Stromal cell of bone marrow (primary cell): Measurements from ENCODE around the gene TMEM95.
"Not testable (repeated sequence)": the region's sequence is repeated elsewhere in the genome, so short reads cannot be mapped to it uniquely, and the experiment has no call there.

Experiments
- DNase-seq: peaks from one replicate; pipeline ENCODE4 v3.0.0-alpha.2; 2012; ENCODE audit warnings: low read depth

The TMEM95 gene

GRCh38 chr17:7346761-7347614 is 8.0 kb upstream of the TMEM95 start:
- no peak for DNase-seq

DNA sequence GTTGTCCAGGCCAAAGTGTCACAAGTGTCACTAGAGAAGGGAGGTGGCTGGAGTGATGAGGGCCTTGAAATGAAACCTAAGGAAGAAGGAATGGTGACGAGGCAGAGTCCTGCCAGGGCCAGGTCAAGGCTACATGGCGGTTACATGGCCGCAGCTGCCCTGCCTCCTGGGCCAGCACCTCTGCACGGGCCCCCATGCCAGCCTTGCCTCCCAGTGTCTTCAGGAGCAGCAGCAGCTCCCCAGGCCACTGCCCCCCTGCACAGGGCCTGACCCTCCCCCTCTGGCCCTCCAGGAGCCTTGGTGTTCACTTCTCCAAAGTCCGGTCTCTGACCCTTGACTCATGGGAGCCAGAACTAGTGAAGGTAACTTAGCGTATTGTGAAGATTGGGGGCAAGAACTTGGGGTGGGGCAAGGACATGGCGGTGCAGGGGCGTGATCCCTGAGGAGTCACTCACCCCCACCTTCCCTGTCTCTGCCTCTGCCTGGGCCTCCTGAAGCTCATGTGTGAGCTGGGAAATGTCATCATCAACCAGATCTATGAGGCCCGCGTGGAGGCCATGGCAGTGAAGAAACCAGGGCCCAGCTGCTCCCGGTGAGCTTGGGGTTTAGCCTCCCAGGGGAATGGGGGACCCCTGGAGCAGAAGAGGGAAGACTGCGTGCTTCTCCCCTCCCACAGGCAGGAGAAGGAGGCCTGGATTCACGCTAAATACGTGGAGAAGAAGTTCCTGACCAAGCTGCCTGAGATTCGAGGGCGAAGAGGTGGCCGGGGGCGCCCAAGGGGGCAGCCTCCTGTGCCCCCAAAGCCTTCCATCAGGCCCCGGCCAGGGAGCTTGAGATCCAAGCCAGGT is 7.1 kb upstream of the TMEM95 start:
- no peak for DNase-seq

DNA sequence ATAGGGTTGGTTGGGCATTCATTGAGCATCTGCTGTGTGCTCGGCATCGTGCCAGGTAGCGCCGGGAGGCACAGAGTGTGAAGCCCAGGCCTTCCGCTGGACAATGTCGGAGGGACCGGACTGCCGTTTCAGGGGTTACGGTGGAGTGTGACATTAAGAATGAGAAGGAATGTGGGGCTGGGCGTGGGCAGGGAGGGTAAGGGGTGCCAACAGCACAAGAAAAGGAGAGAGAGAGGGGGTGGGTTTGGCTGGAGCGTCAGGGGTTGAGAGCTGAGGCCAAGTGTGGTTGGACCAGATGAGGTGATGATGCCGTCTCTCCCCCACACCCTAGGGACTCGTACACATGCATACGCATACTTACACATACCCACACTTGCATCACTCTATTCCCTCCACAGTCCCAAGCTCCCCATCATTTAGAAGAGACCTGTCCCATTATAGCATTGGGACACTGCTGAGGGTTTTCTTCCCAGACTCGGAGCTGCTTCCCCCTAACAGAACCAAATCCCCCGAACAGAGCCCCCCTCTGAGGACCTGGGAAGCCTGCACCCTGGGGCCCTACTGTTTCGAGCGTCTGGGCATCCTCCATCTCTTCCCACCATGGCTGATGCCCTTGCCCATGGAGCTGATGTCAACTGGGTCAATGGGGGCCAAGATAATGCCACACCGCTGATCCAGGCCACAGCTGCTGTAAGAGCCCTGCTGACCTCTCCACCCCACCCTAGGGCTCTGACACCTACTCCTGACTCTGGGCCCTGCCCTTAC is 6.3 kb upstream of the TMEM95 start:
- DNase-seq: peak; percentile 34

GRCh38 chr17:7351665-7352502 is 3.1 kb upstream of the TMEM95 start, which contains the start of gene KCTD11:
TSS of gene KCTD11 (plus strand) at chr17:7352162.
- peak; percentile 82 for DNase-seq

GRCh38 chr17:7352503-7352889 is 2.5 kb upstream of the TMEM95 start:
- no peak for DNase-seq

DNA sequence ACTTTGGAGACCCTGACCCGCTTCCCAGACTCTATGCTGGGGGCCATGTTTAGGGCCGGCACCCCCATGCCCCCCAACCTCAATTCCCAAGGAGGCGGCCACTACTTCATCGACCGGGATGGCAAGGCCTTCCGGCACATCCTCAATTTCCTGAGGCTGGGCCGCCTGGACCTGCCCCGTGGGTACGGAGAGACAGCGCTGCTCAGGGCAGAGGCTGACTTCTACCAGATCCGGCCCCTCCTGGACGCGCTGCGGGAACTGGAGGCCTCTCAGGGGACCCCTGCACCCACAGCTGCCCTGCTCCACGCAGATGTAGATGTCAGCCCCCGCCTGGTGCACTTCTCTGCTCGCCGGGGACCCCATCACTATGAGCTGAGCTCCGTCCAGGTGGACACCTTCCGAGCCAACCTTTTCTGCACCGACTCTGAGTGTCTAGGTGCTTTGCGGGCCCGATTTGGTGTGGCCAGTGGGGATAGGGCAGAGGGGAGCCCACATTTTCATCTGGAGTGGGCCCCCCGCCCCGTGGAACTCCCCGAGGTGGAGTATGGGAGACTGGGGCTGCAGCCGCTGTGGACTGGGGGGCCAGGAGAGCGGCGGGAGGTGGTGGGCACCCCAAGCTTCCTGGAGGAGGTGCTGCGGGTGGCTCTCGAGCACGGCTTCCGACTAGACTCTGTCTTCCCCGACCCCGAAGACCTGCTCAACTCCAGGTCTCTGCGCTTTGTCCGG is 1.9 kb upstream of the TMEM95 start:
- DNase-seq: no peak

DNA sequence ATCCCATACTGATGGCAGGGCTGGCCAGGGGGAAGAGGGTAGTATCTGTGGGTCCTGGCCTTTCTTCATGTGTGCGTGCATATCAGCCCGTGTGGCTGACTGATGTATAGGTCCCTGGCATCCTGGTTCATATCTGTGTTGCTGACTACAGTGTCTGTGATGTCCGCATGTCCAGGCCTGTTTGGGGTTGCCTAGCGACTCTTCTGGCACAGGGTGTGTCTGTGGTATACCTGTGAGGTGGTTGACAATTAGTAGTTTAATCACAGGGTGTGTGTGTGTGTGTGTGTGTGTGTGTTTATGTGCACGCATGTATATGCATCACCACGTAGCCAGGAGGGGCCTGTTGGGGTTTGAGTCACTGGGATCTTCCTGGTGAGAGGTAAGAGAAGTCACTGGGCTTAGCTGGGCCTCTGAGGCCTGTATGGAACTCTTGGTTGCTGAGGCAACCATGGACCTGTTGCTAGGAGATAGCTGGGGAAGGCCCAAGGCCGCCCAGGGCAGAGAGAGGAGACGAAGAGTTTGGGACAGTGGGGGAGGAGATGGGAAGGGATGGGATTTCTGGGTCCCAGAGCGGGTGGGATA is 603 bp upstream of the TMEM95 start:
- DNase-seq: no peak

DNA sequence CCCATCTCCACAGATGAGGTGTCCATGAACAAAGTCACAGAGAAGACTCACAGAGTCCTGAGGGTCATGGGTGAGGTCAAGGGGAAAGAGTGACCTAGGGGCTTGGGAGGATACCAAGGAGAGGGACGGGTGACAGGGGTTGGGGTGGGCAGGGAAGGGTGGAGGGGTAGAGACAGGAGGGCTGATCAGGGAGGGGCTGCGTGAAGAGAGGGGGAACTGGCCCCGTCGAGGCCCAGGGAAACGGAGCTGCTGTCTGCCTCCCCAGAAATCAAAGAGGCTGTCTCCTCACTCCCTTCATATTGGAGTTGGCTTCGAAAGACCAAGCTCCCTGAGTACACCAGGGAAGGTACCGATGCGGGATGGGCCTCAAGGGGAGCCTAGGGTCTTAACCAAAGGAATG is 617 bp downstream of the TMEM95 start:
- DNase-seq: no peak

GRCh38 chr17:7356072-7356549 is 1.2 kb downstream of the TMEM95 start:
- no peak for DNase-seq

GRCh38 chr17:7356756-7357155 is 1.8 kb downstream of the TMEM95 start:
- DNase-seq: no peak

DNA sequence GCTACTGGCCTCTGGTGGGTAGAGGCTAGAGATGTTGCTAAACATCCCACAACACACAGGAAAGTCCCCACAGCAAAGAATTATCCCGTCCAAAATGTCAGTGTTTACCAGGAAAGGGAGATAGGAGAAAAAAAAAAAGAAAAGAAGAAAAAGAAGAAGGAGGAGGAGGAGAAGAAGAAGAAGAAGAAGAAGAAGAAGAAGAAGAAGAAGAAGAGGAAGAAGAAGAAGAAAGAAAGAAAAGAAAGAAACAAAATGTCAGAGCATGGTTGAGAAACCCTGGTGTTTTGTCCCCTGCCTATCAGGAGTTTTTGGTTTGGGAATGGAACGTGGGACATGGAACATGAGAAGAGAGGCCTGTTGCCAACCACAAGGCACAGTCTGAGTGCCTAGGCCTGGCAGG is 2.4 kb downstream of the TMEM95 start:
- no peak for DNase-seq

DNA sequence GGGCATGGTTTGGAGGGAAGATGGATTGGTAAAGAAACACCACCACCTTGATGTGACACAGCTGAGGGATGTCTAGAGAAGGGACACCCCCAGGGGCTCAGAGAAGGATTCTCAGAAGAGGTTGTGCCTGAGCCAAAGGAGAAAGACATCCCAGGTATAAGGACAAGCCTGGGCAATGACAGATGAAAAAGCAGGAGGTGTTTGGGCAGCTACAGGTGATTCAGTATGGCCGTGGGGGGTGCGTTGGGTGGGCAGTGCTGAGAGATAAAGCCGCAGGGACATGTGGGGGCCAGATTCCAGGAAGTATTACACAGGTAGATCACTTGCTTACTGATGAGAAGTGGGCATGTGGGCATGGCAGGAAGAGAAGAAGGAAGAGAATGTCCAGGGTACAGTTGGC is 7.0 kb downstream of the TMEM95 start:
- DNase-seq: no peak

GRCh38 chr17:7363311-7363710 is 8.4 kb downstream of the TMEM95 start:
- no peak for DNase-seq

DNA sequence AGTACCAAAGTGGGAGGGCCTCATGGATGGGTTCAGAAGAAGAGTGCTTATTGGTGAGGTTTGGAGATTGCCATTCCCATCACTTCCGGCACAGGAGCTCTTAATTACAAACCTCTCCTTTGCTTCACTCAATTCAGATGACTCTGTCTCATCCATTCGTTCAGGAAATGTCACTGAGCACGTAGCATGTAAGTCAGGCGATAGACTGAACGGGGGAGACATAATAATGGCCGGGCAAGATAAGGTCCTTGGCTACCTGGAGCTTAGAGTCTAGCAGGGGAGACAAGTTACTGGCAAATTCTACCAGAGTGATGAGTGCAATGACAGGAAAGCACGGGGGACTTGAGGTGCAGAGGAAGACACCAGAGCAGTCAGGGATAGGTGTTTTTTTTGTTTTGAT is 11.0 kb downstream of the TMEM95 start:
- not testable (repeated sequence) for DNase-seq

DNA sequence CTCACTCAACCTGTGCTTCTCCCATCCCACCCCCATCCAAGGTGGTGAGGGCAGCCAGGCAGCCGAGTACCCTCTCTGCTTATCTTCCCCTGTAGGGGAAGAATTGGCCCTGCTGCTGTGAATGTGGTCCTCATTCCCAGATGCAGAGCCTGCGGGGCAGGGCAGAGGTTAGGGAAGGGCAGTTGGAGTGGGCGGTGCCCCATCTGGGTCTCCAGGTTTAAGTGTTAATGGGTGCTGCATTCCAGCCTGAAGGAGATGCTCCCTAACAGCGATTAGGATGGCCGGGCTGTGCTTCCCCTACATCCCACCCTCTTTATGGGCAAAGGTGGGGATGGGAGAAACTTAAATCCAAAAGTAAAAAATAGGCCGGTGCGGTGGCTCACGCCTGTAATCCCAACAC is 12.1 kb downstream of the TMEM95 start:
- no peak for DNase-seq

DNA sequence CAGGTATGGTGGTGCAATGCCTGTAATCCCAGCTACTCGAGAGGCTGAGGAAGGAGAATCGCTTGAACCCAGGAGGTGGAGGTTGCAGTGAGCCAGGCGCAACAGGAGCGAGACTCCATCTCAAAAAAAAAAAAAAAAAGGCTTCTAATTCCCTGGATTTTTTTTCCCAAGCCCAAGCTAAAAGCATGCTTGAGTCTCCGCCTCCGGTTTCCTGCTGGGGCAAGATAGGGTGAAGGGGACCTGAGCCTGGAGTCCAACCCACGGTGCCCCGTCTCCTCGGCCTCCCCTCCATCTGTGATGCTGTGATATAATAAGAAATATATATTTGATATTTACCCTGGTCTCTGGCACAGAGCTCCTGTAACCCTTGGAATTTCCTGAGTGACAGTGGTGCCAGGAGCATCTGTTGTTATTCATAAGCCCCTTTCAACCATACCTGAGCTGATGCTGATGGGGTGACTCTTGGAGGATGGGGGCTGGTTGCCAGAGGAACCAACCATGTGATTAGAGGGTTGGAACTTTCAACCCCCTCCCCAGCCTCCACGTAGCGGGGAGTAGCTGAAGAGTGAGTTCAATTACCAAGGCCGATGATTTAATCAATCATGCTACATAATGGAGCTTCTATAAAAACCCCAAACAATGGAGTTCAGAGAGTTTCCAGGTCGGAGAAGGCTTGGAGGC is 13.1 kb downstream of the TMEM95 start:
- DNase-seq: no peak

DNA sequence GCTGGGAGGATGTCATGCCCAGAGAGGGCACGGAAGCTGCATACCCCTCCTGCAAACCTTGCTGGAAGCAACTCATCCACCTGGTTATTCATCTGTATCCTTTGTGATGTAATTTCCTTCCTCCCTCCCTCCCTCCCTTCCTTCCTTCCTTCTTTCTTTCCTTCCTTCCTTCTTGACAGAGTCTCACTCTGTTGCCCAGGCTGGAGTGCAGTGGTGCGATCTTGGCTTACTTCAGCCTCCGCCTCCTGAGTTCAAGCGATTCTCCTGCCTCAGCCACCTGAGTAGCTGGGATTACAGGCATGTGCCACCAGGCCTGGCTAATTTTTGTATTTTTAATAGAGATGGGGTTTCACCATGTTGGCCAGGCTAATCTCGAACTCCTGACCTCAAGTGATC is 13.6 kb downstream of the TMEM95 start:
- not testable (repeated sequence) for DNase-seq

GRCh38 chr17:7369825-7370224 is 14.9 kb downstream of the TMEM95 start:
- DNase-seq: no peak

GRCh38 chr17:7370853-7371252 is 15.9 kb downstream of the TMEM95 start:
- no peak for DNase-seq

DNA sequence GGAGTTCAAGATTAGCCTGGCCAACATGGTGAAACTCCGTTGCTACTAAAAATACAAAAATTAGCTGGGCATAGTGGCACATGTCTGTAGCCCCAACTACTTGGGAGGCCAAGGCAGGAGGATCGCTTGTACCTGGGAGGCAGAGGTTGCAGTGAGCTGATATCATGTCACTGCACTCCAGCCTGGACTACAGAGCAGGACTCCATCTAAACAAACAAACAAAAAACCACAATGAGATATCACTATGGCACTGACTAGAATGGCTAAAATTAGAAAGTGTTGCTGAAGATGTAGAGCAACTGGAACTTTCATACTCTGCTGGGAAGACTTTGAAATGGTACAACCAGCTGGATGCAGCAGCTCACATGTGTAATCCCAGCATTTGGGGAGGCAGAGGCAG is 19.4 kb downstream of the TMEM95 start:
- no peak for DNase-seq
